Fibroblast of lung (primary cell): ENCODE results near the gene ZNF443. TPM values are rescaled to one million over a fixed set of nuclear protein-coding genes. Genes with fewer than 3 reads are reported as not detected.
A peak's percentile ranks its signal among the peaks of the same experiment; 100 is the strongest.
"Not testable (repeated sequence)": the region's sequence is repeated elsewhere in the genome, so short reads cannot be mapped to it uniquely, and the experiment has no call there.

Experiments
- DNase-seq, 2 donors: peaks; one replicate each; pipeline versions ENCODE4 v3.0.0 to v3.0.0-alpha.2; 2010; ENCODE audit warnings: low read depth in 2 of 2
- H2AFZ ChIP-seq: 2 replicates; pipeline ENCODE4 v1.5.1; 2012; ENCODE audit warnings: low read length, control low read depth, inconsistent platforms
- H3K27ac ChIP-seq: 2 replicates; pipeline ENCODE4 v1.5.1; 2011; ENCODE audit warnings: low read length, control low read depth; ENCODE audit not compliant: insufficient read depth
- H3K27me3 ChIP-seq: 2 replicates; pipeline ENCODE4 v1.5.1; 2011; ENCODE audit warnings: mild to moderate bottlenecking, low read length; ENCODE audit not compliant: control insufficient read depth, insufficient read depth
- H3K36me3 ChIP-seq: 2 replicates; pipeline ENCODE4 v1.5.1; 2011; ENCODE audit warnings: low read length; ENCODE audit not compliant: control insufficient read depth, insufficient read depth
- H3K4me1 ChIP-seq: 2 replicates; pipeline ENCODE4 v1.5.1; 2011; ENCODE audit warnings: low read length; ENCODE audit not compliant: control insufficient read depth, insufficient read depth; ENCODE audit errors: extremely low read depth
- H3K4me2 ChIP-seq: 2 replicates; pipeline ENCODE4 v1.5.1; 2011; ENCODE audit warnings: low read length, control low read depth; ENCODE audit not compliant: insufficient read depth; ENCODE audit errors: extremely low read depth
- H3K4me3 ChIP-seq, 4 experiments: fragments of 200-600 bp in 1 of 4; sonication (generic) in 1 of 4; replicated peaks in 1 of 4; 2 replicates each; pipeline ENCODE4 v1.5.1; 2011 to 2016; ENCODE audit warnings: low read length in 4 of 4, low read depth in 3 of 4, mild to moderate bottlenecking in 3 of 4, control low read depth in 2 of 4, inconsistent platforms in 1 of 4, mixed read lengths in 1 of 4; ENCODE audit not compliant: insufficient read depth in 1 of 4; ENCODE audit errors: control extremely low read depth in 1 of 4
- H3K79me2 ChIP-seq: 2 replicates; pipeline ENCODE4 v1.5.1; 2012; ENCODE audit warnings: mild to moderate bottlenecking, low read length, inconsistent platforms; ENCODE audit not compliant: control insufficient read depth, insufficient read depth
- H3K9ac ChIP-seq: 2 replicates; pipeline ENCODE4 v1.5.1; 2011; ENCODE audit warnings: mild to moderate bottlenecking, low read length, control low read depth; ENCODE audit not compliant: insufficient read depth
- H3K9me3 ChIP-seq: 2 replicates; pipeline ENCODE4 v1.5.1; 2012; ENCODE audit warnings: low read depth, low read length; ENCODE audit not compliant: control insufficient read depth, insufficient read depth
- H4K20me1 ChIP-seq: 2 replicates; pipeline ENCODE4 v1.5.1; 2011; ENCODE audit warnings: low read length; ENCODE audit not compliant: control insufficient read depth, insufficient read depth; ENCODE audit errors: extremely low read depth
- CTCF ChIP-seq, 2 donors: IDR thresholded peaks in 1 of 2; conservative IDR thresholded peaks in 1 of 2; 1 replicate in 1 of 2; 2 replicates in 1 of 2; pipeline ENCODE4 v1.5.1; 2011 to 2012; ENCODE audit warnings: low read length in 2 of 2, control low read depth in 1 of 2, inconsistent platforms in 1 of 2, low read depth in 1 of 2, mild to moderate bottlenecking in 1 of 2
- EZH2 ChIP-seq: IDR thresholded peaks from 2 replicates; pipeline ENCODE4 v1.5.1; 2012; ENCODE audit warnings: low read length, control low read depth, mild to moderate bottlenecking; ENCODE audit errors: missing control alignments
- polyA plus RNA-seq, 2 donors: library from polyadenylated mRNA; depleted of rRNA in 1 of 2; stranded (reverse) in 1 of 2; unstranded in 1 of 2; fragments of >200 nt; gene quantifications; 2 replicates each; pipeline ENCODE4 v1.2.1, GENCODE V29; 2011 to 2012; ENCODE audit warnings: missing spikeins in 1 of 2
- total RNA-seq: library from RNA; depleted of rRNA; stranded (reverse); fragments of >200 nt; gene quantifications from 2 replicates; pipeline ENCODE4 v1.2.1, GENCODE V29; 2014

The ZNF443 gene
- total and polyA plus RNA-seq, 2 donors (not counting 1 experiment from before 2014, with no cell fraction given): 1.1 to 2.3 TPM

DNA sequence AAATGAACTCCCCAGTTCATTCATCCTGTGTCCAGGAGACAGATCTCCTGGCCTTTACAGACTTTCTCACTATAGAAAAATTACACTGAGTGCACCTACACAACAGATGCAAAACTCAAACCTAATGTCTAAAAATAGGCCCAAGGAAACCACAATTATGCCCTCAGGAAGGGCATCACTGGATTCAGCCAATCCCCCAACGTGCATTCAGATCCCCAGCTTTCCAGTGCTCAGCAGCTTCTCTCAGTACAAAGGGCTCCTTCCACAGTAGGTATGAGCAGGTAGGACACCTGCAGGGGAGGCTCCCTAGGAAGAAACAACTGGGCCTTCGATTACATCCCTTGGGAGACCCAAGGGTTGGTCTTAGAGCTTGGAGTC, 41.7 kb upstream of the ZNF443 start:
- H3K4me1 ChIP-seq: no peaks in the 10 kb centered on the region
- H3K4me2 ChIP-seq: no peak overlapping the region
- H3K9me3 ChIP-seq: no peaks in the 10 kb centered on the region
- TF ChIP-seq CTCF (conservative IDR thresholded peaks at IDR 0.05 in 1 of 2, IDR thresholded peaks at IDR 0.05 in 1 of 2; ENCODE audit: low read depth in 1 of 2, low read length in 2 of 2) (no peak), EZH2 (no peak)
- no peak overlapping the region for H3K27ac ChIP-seq
- H2AFZ ChIP-seq: no peak overlapping the region
- H3K36me3 ChIP-seq: no peaks in the 10 kb centered on the region
- DNase-seq: peak in 1 of 2 donors; percentile 30
- no peak overlapping the region for H3K9ac ChIP-seq
- no peaks in the 10 kb centered on the region for H3K27me3 ChIP-seq
- H3K79me2 ChIP-seq: no peaks in the 10 kb centered on the region
- H3K4me3 ChIP-seq: no peak overlapping the region
- no peaks in the 10 kb centered on the region for H4K20me1 ChIP-seq

DNA sequence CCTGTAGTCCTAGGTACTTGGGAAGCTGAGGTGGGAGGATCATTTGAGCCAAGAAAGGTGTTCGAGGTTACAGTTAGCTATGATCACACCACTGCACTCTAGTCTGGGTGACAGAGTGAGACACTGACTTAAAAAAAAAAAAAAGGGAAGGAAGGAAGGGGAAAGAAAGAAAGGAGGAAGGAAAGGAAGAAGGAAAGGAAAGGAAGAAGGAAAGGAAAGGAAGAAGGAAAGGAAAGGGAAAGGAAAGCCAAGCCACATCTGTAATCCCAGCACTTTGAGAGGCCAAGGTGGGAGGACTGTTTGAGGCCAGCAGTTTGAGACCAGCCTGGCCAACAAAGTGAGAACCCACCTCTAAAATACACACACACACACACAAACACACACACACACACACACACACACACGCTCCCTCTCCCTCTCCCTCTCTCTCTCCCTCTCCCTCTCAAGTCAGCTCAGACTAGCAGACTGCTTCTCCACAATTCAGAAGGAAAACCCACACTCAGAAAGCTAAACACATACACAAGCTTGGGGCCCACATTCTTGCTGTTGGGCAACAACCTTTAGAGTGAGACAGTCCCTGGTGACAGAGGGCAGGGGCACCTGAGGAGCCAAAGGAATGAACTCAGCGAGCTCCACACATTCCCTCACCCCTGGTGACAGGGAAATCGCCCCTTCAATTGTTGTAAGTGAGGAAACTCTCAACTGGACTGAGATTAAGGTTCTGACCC, 41.1 kb upstream of the ZNF443 start:
- Histone ChIP-seq H3K27me3 (no peaks in the 10 kb centered on the region), H3K9ac (no peak overlapping the region), H3K4me3 (no peak overlapping the region), H3K27ac (no peak overlapping the region), H3K4me2 (no peak overlapping the region), H3K4me1 (no peaks in the 10 kb centered on the region), H3K79me2 (no peaks in the 10 kb centered on the region), H4K20me1 (no peaks in the 10 kb centered on the region), H3K9me3 (no peaks in the 10 kb centered on the region), H2AFZ (no peak overlapping the region), H3K36me3 (no peaks in the 10 kb centered on the region)
- DNase-seq: no peak
- no peak for TF ChIP-seq CTCF (conservative IDR thresholded peaks at IDR 0.05 in 1 of 2, IDR thresholded peaks at IDR 0.05 in 1 of 2; ENCODE audit: low read depth in 1 of 2, low read length in 2 of 2)
- no peak for TF ChIP-seq EZH2

DNA sequence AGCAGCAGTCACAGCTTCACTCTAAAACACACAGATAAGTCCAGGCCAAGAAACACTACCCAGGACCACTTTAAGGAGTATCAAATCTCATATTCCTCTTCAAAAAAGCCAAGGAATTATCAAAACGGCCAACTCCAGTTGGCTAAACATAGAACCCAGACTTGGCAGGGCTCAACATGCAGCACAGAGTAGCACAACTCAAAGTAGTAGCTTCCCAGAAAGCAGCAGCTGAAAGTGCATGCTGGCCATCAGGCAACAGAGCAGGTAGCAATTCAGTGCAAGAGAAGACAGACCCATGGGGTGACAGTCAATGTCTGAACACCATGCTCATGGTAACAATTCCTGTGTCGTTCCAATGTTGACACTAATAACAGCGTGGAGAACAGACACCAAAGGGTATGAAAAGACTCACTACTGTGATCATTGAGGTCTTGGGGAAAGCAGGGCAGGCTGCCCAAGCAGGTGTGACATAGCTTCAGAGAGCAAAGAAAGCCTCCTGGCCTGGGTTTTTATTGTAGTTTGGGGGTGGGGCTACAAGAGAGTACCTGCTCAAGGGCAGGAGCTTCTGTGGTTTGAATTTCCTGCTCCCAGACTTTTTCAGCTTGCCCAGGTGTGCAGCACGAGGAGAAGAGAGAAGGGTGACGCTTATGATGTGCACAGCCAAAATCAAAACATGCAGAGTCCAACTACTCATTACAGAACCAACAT, 37.6 kb upstream of the ZNF443 start:
- no peak overlapping the region for H2AFZ ChIP-seq
- H4K20me1 ChIP-seq: no peaks in the 10 kb centered on the region
- H3K4me2 ChIP-seq: no peak overlapping the region
- TF ChIP-seq EZH2 (no peak), CTCF (conservative IDR thresholded peaks at IDR 0.05 in 1 of 2, IDR thresholded peaks at IDR 0.05 in 1 of 2; ENCODE audit: low read depth in 1 of 2, low read length in 2 of 2) (no peak)
- H3K27ac ChIP-seq: no peak overlapping the region
- no peak for DNase-seq
- no peaks in the 10 kb centered on the region for H3K36me3 ChIP-seq
- no peak overlapping the region for H3K4me3 ChIP-seq
- H3K4me1 ChIP-seq: no peaks in the 10 kb centered on the region
- no peaks in the 10 kb centered on the region for H3K9me3 ChIP-seq
- H3K27me3 ChIP-seq: no peaks in the 10 kb centered on the region
- no peak overlapping the region for H3K9ac ChIP-seq
- no peaks in the 10 kb centered on the region for H3K79me2 ChIP-seq

DNA sequence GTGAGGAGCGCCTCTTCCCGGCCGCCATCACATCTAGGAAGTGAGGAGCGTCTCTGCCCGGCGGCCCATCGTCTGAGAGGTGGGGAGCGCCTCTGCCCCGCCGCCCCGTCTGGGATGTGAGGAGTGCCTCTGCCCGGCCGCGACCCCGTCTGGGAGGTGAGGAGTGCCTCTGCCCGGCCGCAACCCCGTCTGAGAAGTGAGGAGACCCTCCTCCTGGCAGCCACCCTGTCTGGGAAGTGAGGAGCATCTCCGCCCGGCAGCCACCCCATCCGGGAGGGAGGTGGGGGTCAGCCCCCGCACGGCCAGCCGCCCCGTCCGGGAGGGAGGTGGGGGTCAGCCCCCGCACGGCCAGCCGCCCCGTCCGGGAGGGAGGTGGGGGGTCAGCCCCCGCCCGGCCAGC, 26.8 kb upstream of the ZNF443 start:
- not testable (repeated sequence) for H3K4me3 ChIP-seq, H3K27me3 ChIP-seq, H3K36me3 ChIP-seq, H3K9me3 ChIP-seq, H2AFZ ChIP-seq, H3K9ac ChIP-seq, H4K20me1 ChIP-seq, H3K79me2 ChIP-seq, H3K4me2 ChIP-seq, H3K4me1 ChIP-seq, DNase-seq, H3K27ac ChIP-seq
